ENCODE measurements around the gene PRPF39. TPM values are rescaled to one million over a fixed set of nuclear protein-coding genes. Genes with fewer than 3 reads are reported as not detected.

Gene PRPF39
- total and polyA plus RNA-seq, 2 of the 13 experiments (the other 11 are each of a cell fraction or from before 2014, with no cell fraction given), result 44.2 to 65.0 TPM

DNA sequence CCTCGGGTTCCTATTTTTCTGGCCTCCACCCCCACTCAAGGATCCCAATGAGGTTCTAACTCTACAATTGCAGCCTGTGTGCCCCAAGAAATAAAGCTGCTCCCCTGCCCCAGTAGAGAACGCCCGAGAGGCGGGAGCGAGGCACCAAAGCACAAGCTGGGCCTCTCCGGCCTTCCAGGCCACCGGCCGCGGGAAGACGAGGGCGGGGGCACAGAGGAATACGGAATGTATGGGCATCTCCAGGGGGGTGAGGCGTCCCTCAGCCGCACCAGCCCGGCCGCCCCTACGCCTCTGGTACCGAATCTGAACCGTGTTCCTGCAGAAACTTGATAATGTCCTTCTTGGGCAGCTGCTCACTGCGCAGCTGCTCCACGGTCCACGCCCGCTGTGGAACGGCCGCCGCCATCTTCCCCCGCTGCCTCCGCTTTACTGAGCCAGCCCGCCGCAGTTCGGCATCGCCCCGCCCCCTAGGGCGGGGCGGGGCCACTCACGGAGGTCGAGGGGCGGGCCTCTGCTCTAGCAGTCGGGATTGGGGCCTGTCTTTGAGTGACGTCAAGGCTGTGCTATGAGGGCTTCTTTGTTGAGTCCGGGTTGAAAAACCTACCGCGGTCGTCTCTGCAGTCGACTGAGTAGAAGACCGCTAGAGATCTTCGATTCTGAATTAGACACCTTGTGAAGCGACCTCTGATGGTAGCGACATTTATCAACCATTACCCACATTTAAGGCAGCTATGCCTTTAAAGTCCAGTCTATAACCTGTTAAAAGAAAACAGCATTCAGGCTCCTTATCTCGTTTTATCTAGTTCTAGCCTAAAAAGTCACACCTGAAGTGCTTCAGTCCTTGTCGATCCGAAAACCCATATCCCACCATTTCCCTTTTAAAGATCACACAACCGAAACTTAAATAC lies 50.4 kb downstream of the PRPF39 start, which contains the start of gene FKBP3 (continued):
- TF ChIP-seq PATZ1 (CRISPR knock-in tag; IDR thresholded peaks at IDR 0.05), result no peak; the same call in 1 of the 2 replicates
- TF ChIP-seq PHB2 (IDR thresholded peaks at IDR 0.05; ENCODE audit: partially characterized antibody), result no peak
- no peak for TF ChIP-seq TEAD2 (CRISPR knock-in tag; IDR thresholded peaks at IDR 0.05)
- TF ChIP-seq ZNF569 (CRISPR knock-in tag; IDR thresholded peaks at IDR 0.05; ENCODE audit: borderline replicate concordance), result no peak
- TF ChIP-seq, protein P1, sequence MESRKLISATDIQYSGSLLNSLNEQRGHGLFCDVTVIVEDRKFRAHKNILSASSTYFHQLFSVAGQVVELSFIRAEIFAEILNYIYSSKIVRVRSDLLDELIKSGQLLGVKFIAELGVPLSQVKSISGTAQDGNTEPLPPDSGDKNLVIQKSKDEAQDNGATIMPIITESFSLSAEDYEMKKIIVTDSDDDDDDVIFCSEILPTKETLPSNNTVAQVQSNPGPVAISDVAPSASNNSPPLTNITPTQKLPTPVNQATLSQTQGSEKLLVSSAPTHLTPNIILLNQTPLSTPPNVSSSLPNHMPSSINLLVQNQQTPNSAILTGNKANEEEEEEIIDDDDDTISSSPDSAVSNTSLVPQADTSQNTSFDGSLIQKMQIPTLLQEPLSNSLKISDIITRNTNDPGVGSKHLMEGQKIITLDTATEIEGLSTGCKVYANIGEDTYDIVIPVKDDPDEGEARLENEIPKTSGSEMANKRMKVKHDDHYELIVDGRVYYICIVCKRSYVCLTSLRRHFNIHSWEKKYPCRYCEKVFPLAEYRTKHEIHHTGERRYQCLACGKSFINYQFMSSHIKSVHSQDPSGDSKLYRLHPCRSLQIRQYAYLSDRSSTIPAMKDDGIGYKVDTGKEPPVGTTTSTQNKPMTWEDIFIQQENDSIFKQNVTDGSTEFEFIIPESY (CRISPR knock-in tag; IDR thresholded peaks at IDR 0.05), result no peak
- TF ChIP-seq E2F1 (CRISPR knock-in tag; IDR thresholded peaks at IDR 0.05), result peak; percentile 44
- TF ChIP-seq RNF2 (conservative IDR thresholded peaks at IDR 0.05; ENCODE audit: low read depth), result no peak
- TF ChIP-seq, protein P2, sequence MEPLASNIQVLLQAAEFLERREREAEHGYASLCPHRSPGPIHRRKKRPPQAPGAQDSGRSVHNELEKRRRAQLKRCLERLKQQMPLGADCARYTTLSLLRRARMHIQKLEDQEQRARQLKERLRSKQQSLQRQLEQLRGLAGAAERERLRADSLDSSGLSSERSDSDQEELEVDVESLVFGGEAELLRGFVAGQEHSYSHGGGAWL (CRISPR knock-in tag; IDR thresholded peaks at IDR 0.05), result peak; percentile 67; the same call in 1 of the 2 replicates
- TF ChIP-seq ZFP37 (CRISPR knock-in tag; IDR thresholded peaks at IDR 0.05; ENCODE audit: borderline replicate concordance), result no peak
- TF ChIP-seq TBX3 (IDR thresholded peaks at IDR 0.05; ENCODE audit: borderline replicate concordance), result no peak; the same call in 1 of the 2 replicates
- TF ChIP-seq KLF16 (CRISPR knock-in tag; IDR thresholded peaks at IDR 0.05), result peak in 1 of 2 experiments; percentile 71; a peak in 1 of 4 replicates
- TF ChIP-seq CTCF (CRISPR knock-in tag; IDR thresholded peaks at IDR 0.05), result peak; percentile 60
- peak; percentile 52; the same call in 1 of the 2 replicates for TF ChIP-seq ARNTL (CRISPR knock-in tag; IDR thresholded peaks at IDR 0.05)
- TF ChIP-seq KDM3A (CRISPR knock-in tag; IDR thresholded peaks at IDR 0.05; ENCODE audit: low read depth), result no peak
- TF ChIP-seq RFX1 (IDR thresholded peaks at IDR 0.05), result no peak
- TF ChIP-seq ZBTB38 (CRISPR knock-in tag; IDR thresholded peaks at IDR 0.05), result peak; percentile 82; the same call in 1 of the 2 replicates
- no peak for TF ChIP-seq TRIM24 (CRISPR knock-in tag; IDR thresholded peaks at IDR 0.05)
- no peak; the same call in 1 of the 2 replicates for TF ChIP-seq ZZZ3 (CRISPR knock-in tag; IDR thresholded peaks at IDR 0.05; ENCODE audit: borderline replicate concordance)
- peak; percentile 88 for TF ChIP-seq SP2 (CRISPR knock-in tag; IDR thresholded peaks at IDR 0.05)
- no peak; the same call in 1 of the 2 replicates for TF ChIP-seq ZSCAN31 (CRISPR knock-in tag; IDR thresholded peaks at IDR 0.05; ENCODE audit: low read depth)
- TF ChIP-seq NFKB2 (CRISPR knock-in tag; IDR thresholded peaks at IDR 0.05; ENCODE audit: borderline replicate concordance), result peak; percentile 60; the same call in 1 of the 2 replicates

Measured in HepG2 (cell line).